Fibroblast of lung (primary cell): Measurements from ENCODE around the gene CREB3.

Experiments used
- EZH2 ChIP-seq: IDR thresholded peaks from 2 replicates; pipeline ENCODE4 v1.5.1; 2012; ENCODE audit warnings: low read length, control low read depth, mild to moderate bottlenecking; ENCODE audit errors: missing control alignments
- TF ChIP-seq, protein P1 (sequence below), 2 donors: IDR thresholded peaks in 1 of 2; conservative IDR thresholded peaks in 1 of 2; 1 replicate in 1 of 2; 2 replicates in 1 of 2; pipeline ENCODE4 v1.5.1; 2011 to 2012; ENCODE audit warnings: low read length in 2 of 2, control low read depth in 1 of 2, inconsistent platforms in 1 of 2, low read depth in 1 of 2, mild to moderate bottlenecking in 1 of 2

DNA sequence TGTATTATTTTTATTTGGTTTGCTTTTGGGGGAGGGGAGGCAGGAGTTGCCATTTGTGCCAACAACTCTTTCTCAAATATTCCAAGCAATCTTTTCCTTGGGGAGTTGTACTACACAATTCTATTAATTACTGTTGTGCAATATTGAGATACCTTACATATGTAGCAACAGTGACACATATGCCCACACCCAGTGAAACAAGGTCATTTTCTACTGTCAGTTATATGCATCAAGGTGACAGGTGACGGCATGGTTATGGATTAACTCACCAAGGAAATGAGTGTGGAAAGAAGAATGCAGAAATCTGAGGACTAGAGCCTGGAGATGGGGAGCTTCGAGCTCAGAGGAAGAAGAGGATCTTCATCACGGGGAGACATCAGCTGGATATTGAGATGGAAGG, 39.5 kb downstream of the CREB3 start:
- TF ChIP-seq, protein P1, sequence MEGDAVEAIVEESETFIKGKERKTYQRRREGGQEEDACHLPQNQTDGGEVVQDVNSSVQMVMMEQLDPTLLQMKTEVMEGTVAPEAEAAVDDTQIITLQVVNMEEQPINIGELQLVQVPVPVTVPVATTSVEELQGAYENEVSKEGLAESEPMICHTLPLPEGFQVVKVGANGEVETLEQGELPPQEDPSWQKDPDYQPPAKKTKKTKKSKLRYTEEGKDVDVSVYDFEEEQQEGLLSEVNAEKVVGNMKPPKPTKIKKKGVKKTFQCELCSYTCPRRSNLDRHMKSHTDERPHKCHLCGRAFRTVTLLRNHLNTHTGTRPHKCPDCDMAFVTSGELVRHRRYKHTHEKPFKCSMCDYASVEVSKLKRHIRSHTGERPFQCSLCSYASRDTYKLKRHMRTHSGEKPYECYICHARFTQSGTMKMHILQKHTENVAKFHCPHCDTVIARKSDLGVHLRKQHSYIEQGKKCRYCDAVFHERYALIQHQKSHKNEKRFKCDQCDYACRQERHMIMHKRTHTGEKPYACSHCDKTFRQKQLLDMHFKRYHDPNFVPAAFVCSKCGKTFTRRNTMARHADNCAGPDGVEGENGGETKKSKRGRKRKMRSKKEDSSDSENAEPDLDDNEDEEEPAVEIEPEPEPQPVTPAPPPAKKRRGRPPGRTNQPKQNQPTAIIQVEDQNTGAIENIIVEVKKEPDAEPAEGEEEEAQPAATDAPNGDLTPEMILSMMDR (conservative IDR thresholded peaks at IDR 0.05 in 1 of 2, IDR thresholded peaks at IDR 0.05 in 1 of 2; ENCODE audit: low read depth in 1 of 2, low read length in 2 of 2): no peak
- TF ChIP-seq EZH2: no peak
